ENCODE data around the gene ACTR10.

Gene ACTR10

GRCh38 chr14:58281969-58282368 lies 82.0 kb downstream of the ACTR10 start:
- no peak for DNase-seq (ENCODE audit: low read depth)

- DNase-seq (ENCODE audit: low read depth), result no peak
These were observed 83.1 kb downstream of the ACTR10 start for GRCh38 chr14:58282925-58283593.

- no peak for DNase-seq (ENCODE audit: low read depth)
These were observed 83.8 kb downstream of the ACTR10 start for GRCh38 chr14:58283730-58284129.

GRCh38 chr14:58285132-58285531 lies 85.2 kb downstream of the ACTR10 start:
- DNase-seq (ENCODE audit: low read depth), result no peak
